Memory B cell (primary cell): Measurements from ENCODE around the gene NCOA5.

Experiments used
- ATAC-seq: fragments of 150-1000 bp; cut with Tn5 transposase; 2 replicates; pipeline ENCODE4 v1.10.0; 2021; ENCODE audit warnings: low read depth, mild to moderate bottlenecking, moderate library complexity
- DNase-seq, 2 donors: peaks; one replicate each; pipeline ENCODE4 v3.0.0; 2022; ENCODE audit warnings: low spot score in 2 of 2
- H3K27ac Mint-ChIP-seq: one replicate; pipeline ENCODE4 v1.8.0; 2022; ENCODE audit warnings: mild to moderate bottlenecking, moderate library complexity, mixed read lengths
- H3K27me3 Mint-ChIP-seq: one replicate; pipeline ENCODE4 v1.8.0; 2022; ENCODE audit warnings: mixed read lengths
- H3K36me3 Mint-ChIP-seq: one replicate; pipeline ENCODE4 v1.8.0; 2022; ENCODE audit warnings: mild to moderate bottlenecking, mixed read lengths
- H3K4me1 Mint-ChIP-seq: one replicate; pipeline ENCODE4 v1.8.0; 2022; ENCODE audit warnings: mixed read lengths
- H3K4me3 Mint-ChIP-seq: one replicate; pipeline ENCODE4 v1.8.0; 2022; ENCODE audit warnings: mild to moderate bottlenecking, moderate library complexity, mixed read lengths
- H3K9me3 Mint-ChIP-seq: one replicate; pipeline ENCODE4 v1.8.0; 2022; ENCODE audit warnings: mixed read lengths

Gene NCOA5

DNA sequence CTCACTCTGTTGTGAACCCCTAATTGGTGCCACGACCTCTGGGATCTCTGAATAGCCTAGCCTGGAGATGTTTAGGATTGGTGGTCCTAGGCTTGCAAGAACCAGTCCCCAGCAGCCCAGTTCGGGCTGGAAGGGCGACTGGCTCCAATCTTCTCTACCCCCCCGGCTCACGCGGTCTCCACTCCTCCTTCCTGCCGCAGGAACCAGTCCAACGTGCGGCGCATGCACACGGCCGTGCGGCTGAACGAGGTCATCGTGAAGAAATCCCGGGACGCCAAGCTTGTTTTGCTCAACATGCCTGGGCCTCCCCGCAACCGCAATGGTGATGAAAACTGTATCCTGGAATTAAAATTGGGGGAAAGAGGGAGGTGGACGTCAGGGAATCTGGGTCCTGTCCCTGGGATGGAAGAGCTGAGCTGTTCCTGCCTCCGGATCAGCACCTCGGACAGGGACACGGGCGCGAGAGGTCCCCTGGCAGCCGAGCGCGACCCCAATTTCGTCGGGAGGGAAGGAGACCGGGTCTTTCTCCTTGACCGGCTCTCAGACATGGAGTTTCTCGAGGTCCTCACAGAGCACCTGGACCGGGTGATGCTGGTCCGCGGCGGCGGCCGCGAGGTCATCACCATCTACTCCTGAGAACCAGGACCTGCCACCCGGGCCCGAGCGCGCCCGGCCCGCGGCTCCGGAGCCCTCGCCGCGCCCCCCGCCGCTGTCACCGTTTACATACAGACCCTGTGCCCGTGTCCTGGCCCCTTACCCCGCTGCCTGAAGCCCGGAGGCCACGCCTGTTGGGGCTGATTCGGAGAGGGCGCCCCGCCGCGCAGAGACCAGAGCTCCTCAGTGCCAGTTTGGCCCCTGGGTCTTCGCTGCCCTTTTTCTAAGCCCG lies 32.5 kb downstream of the NCOA5 start:
- Mint-ChIP-seq H3K27ac (no peak overlapping the region), H3K4me3 (no peak overlapping the region), H3K9me3 (no peaks in the 10 kb centered on the region), H3K36me3 (peaks cover 20% of the 10 kb centered on the region), H3K4me1 (peaks cover 23% of the 10 kb centered on the region), H3K27me3 (peaks cover 9% of the 10 kb centered on the region)
- ATAC-seq (no peak), DNase-seq (no peak)

DNA sequence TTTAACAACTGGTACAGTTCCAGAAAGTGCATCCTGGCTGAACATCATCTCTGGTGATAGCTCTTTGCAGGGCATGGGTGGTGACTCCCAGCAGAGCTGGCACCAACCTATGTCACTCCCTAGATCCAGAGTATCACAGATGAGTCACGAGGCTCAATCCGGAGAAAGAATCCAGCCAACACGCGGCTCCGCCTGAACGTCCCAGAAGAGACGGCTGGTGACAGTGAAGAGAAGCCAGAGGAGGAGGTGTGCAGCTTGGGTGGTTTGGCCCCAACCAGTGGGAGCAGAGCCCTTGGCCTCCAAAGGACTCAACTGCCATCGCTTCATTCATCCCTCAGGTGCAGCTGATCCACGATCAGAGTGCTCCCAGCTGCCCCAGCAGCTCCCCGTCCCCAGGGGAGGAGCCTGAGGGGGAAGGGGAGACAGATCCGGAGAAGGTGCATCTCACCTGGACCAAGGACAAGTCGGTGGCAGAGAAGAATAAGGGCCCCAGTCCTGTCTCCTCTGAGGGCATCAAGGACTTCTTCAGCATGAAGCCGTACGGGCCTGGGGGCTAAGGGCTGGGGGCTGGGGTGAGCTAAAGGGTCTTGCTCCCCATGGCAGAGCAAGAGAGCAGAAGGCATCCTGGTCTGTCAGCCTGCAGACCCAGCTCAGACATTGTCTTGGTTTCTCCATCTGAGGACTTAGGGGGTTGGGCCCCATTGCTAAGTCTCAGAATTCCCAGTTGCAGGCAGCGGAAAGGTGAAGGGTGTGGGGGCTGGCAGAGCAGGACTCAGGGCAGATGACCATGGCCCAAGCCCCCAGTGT lies 33.5 kb downstream of the NCOA5 start:
- no peak for DNase-seq
- H3K27me3 Mint-ChIP-seq: peaks cover 11% of the 10 kb centered on the region
- peaks cover 20% of the 10 kb centered on the region for H3K4me1 Mint-ChIP-seq
- no peak overlapping the region for H3K4me3 Mint-ChIP-seq
- no peak overlapping the region for H3K27ac Mint-ChIP-seq
- no peaks in the 10 kb centered on the region for H3K9me3 Mint-ChIP-seq
- ATAC-seq: no peak
- peaks cover 10% of the 10 kb centered on the region for H3K36me3 Mint-ChIP-seq

DNA sequence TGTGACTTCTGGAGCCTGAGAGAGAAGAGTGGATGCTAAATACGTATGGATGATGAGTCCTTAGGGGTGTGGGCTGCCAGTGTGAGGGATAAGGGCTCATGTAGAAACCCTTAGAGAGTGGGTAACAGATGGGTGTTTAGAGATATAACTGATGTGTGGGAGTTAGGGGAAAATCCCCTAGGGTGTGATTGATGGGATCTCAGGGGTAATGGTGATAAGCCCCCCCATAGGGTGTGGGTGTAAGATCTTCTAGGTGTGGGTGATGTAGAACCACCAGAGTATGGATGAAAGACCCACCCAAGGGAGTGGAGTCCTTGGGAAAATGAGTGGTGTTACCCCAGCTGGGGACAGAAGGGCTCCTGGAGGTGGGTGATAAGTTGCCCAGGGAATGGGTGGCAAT lies 34.5 kb downstream of the NCOA5 start:
- Mint-ChIP-seq H3K27me3 (peaks cover 10% of the 10 kb centered on the region), H3K27ac (no peak overlapping the region), H3K4me1 (peaks cover 13% of the 10 kb centered on the region), H3K4me3 (no peak overlapping the region), H3K9me3 (no peaks in the 10 kb centered on the region), H3K36me3 (peaks cover 2% of the 10 kb centered on the region)
- ATAC-seq (no peak), DNase-seq (no peak)

DNA sequence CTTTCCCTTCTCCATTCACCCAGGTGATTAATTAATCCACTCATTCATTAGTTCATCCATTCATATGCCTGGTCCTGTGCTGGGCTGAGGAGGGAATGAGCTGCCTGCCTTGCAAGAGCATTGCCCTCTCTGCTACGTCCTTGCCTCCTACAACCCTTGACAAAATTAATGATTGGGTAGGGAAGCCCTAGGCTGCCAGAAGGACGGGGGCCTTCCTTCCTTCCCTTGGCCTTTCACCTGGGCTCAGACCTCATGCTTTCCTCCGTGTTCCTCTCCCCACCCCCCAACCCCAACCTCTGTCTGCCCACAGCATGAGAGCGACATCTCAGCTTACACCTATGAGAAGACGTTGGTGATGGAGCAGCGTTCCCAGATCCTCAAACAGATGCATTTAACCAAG lies 35.2 kb downstream of the NCOA5 start:
- Mint-ChIP-seq H3K36me3 (no peaks in the 10 kb centered on the region), H3K4me1 (peaks cover 10% of the 10 kb centered on the region), H3K27ac (no peak overlapping the region), H3K4me3 (no peak overlapping the region), H3K27me3 (peaks cover 10% of the 10 kb centered on the region), H3K9me3 (no peaks in the 10 kb centered on the region)
- ATAC-seq (no peak), DNase-seq (no peak)

DNA sequence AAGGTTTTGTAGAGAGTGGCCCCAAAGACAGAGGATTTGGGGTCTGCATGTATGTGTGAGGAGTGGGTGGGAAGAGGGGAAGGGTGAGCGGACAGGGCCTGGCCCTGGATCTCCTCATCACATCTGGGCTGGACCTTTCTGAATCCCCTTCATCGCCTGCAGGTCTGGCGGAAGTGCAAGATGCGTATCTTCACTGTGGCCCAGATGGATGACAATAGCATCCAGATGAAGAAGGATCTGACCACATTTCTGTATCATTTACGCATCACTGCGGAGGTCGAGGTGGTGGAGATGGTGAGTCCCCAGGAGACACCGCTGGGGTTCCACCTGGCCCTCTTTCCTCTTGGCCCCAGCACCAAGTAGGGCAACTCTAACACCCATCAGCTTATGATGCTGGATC lies 36.3 kb downstream of the NCOA5 start:
- no peak overlapping the region for H3K27ac Mint-ChIP-seq
- H3K27me3 Mint-ChIP-seq: peaks cover 15% of the 10 kb centered on the region
- no peak overlapping the region for H3K4me3 Mint-ChIP-seq
- ATAC-seq (no peak), DNase-seq (no peak)
- H3K36me3 Mint-ChIP-seq: no peaks in the 10 kb centered on the region
- H3K9me3 Mint-ChIP-seq: no peaks in the 10 kb centered on the region
- H3K4me1 Mint-ChIP-seq: peaks cover 7% of the 10 kb centered on the region

DNA sequence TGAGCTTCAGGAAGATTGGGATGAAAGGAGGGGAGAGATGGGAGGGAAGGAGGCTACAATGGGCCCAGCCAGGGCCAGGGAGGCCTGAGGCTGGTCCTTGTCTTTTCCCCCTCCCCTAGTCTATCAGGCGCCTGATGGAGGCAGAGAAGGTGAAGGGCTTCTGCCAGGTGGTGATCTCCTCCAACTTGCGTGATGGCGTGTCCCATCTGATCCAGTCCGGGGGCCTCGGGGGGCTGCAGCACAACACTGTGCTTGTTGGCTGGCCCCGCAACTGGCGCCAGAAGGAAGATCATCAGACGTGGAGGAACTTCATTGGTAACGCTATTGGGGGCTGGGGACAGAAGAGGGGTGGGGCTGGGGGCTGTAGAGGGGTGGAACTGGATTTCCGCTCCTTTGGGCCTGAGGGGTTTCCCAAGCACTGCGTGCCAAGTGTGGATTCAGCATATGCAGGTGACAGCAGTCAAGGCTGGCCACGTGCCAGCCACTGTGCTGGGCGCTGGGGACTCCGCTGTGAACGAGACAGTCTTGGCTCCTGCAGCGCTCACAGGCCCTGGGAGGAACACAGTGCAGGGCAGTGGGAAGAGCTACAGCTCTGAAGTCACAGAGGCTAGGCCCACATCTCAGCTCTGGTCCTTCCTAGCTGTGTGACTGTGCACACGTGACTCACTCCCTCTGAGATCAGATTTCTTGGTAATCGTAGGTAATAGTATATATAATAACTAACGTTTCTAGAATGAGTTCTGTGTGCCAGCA lies 38.0 kb downstream of the NCOA5 start:
- Mint-ChIP-seq H3K9me3 (no peaks in the 10 kb centered on the region), H3K27ac (no peak overlapping the region), H3K27me3 (peaks cover 16% of the 10 kb centered on the region), H3K4me1 (peaks cover 2% of the 10 kb centered on the region), H3K4me3 (no peak overlapping the region), H3K36me3 (no peaks in the 10 kb centered on the region)
- ATAC-seq (no peak), DNase-seq (no peak)

DNA sequence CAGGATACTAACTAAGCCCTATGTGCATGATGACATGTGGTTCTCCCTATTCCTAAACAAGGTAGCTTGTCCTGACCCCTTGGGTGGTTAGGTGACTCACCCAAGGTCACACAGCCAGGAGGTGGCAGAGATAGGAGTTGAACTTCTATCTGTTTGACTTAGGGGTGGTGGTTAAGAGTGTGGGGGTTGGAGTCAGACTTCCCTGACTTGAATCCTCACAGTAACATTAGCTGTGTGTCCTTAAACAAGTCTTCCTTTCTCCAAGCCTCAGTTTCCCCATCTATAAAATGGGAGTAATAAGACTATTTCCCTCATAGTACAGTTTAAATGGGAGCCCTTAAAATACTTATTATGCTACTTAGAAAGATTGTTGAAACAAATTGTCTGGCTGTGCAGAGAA lies 38.9 kb downstream of the NCOA5 start:
- no peak overlapping the region for H3K27ac Mint-ChIP-seq
- ATAC-seq: no peak

DNA sequence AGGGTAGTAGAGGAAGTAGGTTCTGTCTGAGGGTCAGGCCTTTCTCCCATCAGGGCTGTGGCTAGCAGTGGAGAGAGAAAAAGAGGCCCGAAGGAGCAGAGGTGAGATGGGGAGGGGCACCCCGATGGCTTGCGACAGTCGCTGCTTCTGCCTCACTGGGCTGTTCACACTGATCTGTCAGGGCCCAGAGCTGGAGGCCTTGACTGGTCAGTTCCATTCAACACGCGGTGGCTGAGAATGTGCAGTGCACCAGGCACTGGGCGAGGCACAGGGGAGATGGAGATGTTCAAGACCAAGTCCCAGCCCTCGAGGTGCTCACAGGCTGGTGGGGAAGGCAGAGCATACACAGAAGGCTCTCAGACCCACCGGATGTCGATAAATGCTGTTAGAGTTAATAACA lies 39.3 kb downstream of the NCOA5 start:
- ATAC-seq (no peak), DNase-seq (no peak)
- Mint-ChIP-seq H3K4me1 (peaks cover 2% of the 10 kb centered on the region), H3K9me3 (no peaks in the 10 kb centered on the region), H3K27ac (no peak overlapping the region), H3K36me3 (no peaks in the 10 kb centered on the region), H3K27me3 (peaks cover 24% of the 10 kb centered on the region), H3K4me3 (no peak overlapping the region)

More for the DNA sequence above, 38.9 kb downstream of the NCOA5 start:
- peaks cover 2% of the 10 kb centered on the region for H3K4me1 Mint-ChIP-seq
- peaks cover 22% of the 10 kb centered on the region for H3K27me3 Mint-ChIP-seq
- no peak for DNase-seq
- no peaks in the 10 kb centered on the region for H3K36me3 Mint-ChIP-seq
- no peaks in the 10 kb centered on the region for H3K9me3 Mint-ChIP-seq
- no peak overlapping the region for H3K4me3 Mint-ChIP-seq

DNA sequence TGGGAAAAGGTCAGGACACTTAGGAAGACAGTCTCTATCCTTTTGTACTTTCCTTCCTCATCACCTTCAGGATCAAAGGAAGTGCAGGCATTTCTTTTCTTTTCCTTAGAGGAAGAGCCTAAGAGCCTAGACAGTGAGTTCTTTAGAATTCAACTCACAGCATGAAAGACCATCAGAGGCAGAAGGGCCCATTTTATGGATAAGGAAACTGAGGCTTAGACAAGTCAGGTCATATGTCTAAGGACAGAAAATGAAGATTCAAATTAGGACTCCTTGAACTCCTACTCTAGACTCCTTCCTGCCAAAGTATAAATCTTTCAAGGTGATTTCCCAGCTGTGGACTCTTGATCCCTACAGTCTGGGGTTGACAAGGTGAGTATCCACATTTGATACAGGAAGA lies 39.9 kb downstream of the NCOA5 start:
- ATAC-seq: no peak
- no peak for DNase-seq
- H3K36me3 Mint-ChIP-seq: no peaks in the 10 kb centered on the region
- no peaks in the 10 kb centered on the region for H3K9me3 Mint-ChIP-seq
- peaks cover 2% of the 10 kb centered on the region for H3K4me1 Mint-ChIP-seq
- H3K4me3 Mint-ChIP-seq: no peak overlapping the region
- H3K27me3 Mint-ChIP-seq: peaks cover 26% of the 10 kb centered on the region
- no peak overlapping the region for H3K27ac Mint-ChIP-seq

DNA sequence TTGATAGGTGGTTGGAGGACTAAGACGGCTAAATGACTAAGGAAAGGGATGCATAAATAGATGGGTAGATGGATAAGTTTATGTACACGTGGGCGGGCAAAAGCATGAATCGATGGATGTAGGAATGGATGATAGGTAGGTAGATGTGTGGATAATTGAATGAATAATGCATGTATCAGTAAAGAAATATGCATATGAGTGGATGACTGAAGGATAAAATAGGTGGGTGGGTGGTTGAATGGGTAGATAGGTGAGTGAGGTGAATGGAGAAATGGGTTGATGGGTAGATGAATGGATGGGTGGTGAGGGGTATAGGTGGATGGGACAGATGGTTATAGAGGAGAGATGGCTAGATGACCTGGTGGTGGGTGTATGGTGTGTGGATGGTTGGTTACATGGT lies 40.6 kb downstream of the NCOA5 start:
- Mint-ChIP-seq H3K9me3 (no peaks in the 10 kb centered on the region), H3K36me3 (no peaks in the 10 kb centered on the region), H3K27ac (no peak overlapping the region), H3K4me1 (peaks cover 2% of the 10 kb centered on the region), H3K27me3 (peaks cover 24% of the 10 kb centered on the region), H3K4me3 (no peak overlapping the region)
- DNase-seq: no peak
- no peak for ATAC-seq

DNA sequence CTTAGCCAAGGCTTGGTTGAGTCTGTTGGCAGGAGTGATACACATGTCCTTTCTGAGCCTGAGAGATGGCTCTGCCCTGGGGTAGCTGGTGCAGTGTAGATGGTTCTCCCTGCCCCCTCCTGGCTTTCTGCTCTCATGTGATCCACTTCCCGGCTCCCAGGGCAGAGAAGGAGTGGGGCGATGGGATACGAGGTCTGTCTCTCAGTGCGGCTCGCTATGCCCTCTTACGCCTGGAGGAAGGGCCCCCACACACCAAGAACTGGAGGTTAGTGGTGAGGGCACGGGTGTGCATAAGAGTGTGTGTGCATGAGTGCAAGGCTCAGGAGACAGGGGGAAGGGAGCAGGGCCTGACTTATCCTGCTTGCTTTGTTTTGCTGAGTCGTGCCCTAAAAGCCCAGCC lies 41.9 kb downstream of the NCOA5 start:
- no peak for ATAC-seq
- Mint-ChIP-seq H3K27ac (no peak overlapping the region), H3K36me3 (no peaks in the 10 kb centered on the region), H3K27me3 (peaks cover 29% of the 10 kb centered on the region), H3K9me3 (no peaks in the 10 kb centered on the region), H3K4me3 (no peak overlapping the region), H3K4me1 (peaks cover 2% of the 10 kb centered on the region)
- no peak for DNase-seq

DNA sequence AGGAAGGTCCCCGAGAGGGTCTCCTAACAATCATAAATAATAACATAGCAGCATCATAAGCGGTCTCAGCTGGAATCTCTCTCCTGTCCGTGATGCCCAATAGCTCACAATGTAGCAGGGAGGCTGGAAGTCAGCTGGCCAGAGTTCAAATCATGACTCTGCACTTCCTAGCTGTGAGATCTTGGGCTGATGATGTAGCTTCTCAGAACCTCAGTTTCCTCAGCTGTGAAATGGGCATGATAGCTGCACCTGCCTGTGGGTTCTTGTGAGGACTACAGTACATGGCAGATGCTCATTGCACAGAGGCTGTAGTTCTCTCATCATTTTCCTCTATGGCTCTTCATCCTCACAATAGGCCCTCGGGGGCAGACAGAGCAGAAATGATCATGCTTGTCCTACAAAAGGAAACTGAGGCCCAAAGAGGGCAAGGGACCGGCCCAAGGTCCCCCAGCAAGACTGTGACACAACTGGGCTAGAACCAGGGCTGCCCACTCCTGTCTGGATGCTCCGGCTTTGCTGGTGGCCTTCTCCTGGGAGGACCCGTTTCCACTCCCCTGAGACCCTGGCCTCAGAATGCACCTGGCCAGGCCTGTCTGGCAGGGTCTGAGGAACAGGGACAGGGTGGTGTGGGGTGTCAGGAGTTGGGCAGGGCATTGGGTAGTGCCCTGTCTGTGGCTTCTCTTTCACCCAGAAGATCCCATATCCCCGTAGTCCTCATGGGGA lies 43.0 kb downstream of the NCOA5 start:
- no peak overlapping the region for H3K27ac Mint-ChIP-seq
- no peak for ATAC-seq
- DNase-seq: no peak
- no peaks in the 10 kb centered on the region for H3K9me3 Mint-ChIP-seq
- H3K36me3 Mint-ChIP-seq: no peaks in the 10 kb centered on the region
- H3K27me3 Mint-ChIP-seq: peaks cover 38% of the 10 kb centered on the region
- peaks cover 2% of the 10 kb centered on the region for H3K4me1 Mint-ChIP-seq
- H3K4me3 Mint-ChIP-seq: no peak overlapping the region

DNA sequence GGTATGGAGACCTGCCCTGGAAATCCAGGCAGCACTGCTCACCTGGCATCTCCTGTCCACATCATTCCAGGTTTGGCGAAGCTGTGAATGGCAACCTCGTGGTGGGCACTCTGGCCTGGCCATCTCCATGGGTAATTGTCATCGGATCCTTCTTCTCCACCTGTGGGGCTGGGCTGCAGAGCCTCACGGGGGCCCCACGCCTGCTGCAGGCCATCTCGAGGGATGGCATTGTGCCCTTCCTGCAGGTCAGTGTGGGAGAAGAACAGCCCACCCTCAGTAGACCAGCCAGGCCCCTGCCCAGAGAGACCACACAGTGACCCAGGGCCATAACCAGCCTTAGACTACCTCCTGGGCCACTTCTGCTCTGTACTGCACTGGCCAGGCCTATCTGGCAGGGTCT lies 44.9 kb downstream of the NCOA5 start:
- Mint-ChIP-seq H3K4me3 (no peak overlapping the region), H3K4me1 (peaks cover 2% of the 10 kb centered on the region), H3K27ac (no peak overlapping the region), H3K36me3 (no peaks in the 10 kb centered on the region), H3K27me3 (peaks cover 43% of the 10 kb centered on the region), H3K9me3 (no peaks in the 10 kb centered on the region)
- ATAC-seq (no peak), DNase-seq (no peak)
